Right lobe of liver (tissue), 6 donors: Measurements from ENCODE around the gene VASN. TPM values are rescaled to one million over a fixed set of nuclear protein-coding genes. Genes with fewer than 3 reads are reported as not detected.

Experiments
- ATAC-seq, 4 donors: fragments of 200-7000 bp; cut with Tn5 transposase; one replicate each; pipeline ENCODE4 v1.9.1; 2020; ENCODE audit warnings: mild to moderate bottlenecking in 4 of 4, moderate library complexity in 4 of 4
- DNase-seq, 3 donors: peaks; one replicate each; pipeline ENCODE4 v3.0.0-alpha.2; 2020
- H3K27ac ChIP-seq, 3 donors: fragments of 200-600 bp; one replicate each; pipeline ENCODE4 v1.8.0; 2022
- H3K27me3 ChIP-seq, 2 donors: fragments of 200-600 bp; one replicate each; pipeline ENCODE4 v1.8.0; 2022
- H3K36me3 ChIP-seq, 4 donors: fragments of 200-600 bp; sonication (generic) in 1 of 4; one replicate each; pipeline versions ENCODE4 v1.5.1 to v1.8.0; 2017 to 2022; ENCODE audit warnings: control low read depth in 1 of 4
- H3K4me1 ChIP-seq, 4 donors: fragments of 200-600 bp; sonication (generic) in 1 of 4; one replicate each; pipeline versions ENCODE4 v1.5.1 to v1.8.0; 2017 to 2022; ENCODE audit warnings: control low read depth in 1 of 4
- H3K4me3 ChIP-seq, 3 donors: fragments of 200-600 bp; one replicate each; pipeline ENCODE4 v1.8.0; 2022
- H3K9me3 ChIP-seq, 4 donors: fragments of 200-600 bp; sonication (generic) in 1 of 4; one replicate each; pipeline versions ENCODE4 v1.5.1 to v1.8.0; 2017 to 2022; ENCODE audit warnings: control low read depth in 1 of 4
- POLR2A ChIP-seq: fragments of 450-650 bp; IDR thresholded peaks from one replicate; pipeline ENCODE4 v1.6.1; 2017; ENCODE audit warnings: antibody characterized with exemption, mild to moderate bottlenecking
- WGBS: methylation state at CpG from one replicate; pipeline ENCODE4 v1.1.6; 2018; ENCODE audit warnings: low coverage, low lambda C conversion rate; ENCODE audit not compliant: insufficient coverage; ENCODE audit errors: missing lambda C conversion rate; 5-methylcytosine and 5-hydroxymethylcytosine counted together
- intact Hi-C, 2 donors: fragments of 100-400 bp; cut with DNase I; formaldehyde crosslinking; loops; one replicate each; pipeline versions ENCODE4 v1.11.2 to v1.14.1; 2022
- total RNA-seq, 6 experiments: library from RNA; depleted of rRNA in 2 of 6; stranded (reverse); fragments of >200 nt in 2 of 6; fragmentation: NEBNext Ultra II Directional in 3 of 6; extraction: Animal tissue kit (Norgen Biotek cat#: 25700) in 3 of 6; gene quantifications; one replicate each; pipeline versions ENCODE4 v1.1.0 to v1.2.4, GENCODE V29; 2016 to 2023
- TF ChIP-seq, protein P1 (sequence below), 4 donors: fragments of 200-600 bp in 3 of 4; fragments of 450-650 bp in 1 of 4; IDR thresholded peaks; one replicate each; pipeline versions ENCODE4 v1.5.1 to v1.8.0; 2016 to 2022; ENCODE audit warnings: antibody characterized with exemption in 4 of 4, mild to moderate bottlenecking in 2 of 4
- donor health status: DM: no; HTN: yes; CAD: no.
- donor health status: DM: no; HTN: no; CAD: no.
- donor health status: DM: no; HTN: no; CAD: no.
- donor health status: DM: no; HTN: yes; CAD: no.
- donor health status: DM: no; HTN: yes; CAD: no.

Gene VASN
- total RNA-seq, 6 experiments from 2014 or later: 13.5 to 22.9 (median 16.8) TPM

DNA sequence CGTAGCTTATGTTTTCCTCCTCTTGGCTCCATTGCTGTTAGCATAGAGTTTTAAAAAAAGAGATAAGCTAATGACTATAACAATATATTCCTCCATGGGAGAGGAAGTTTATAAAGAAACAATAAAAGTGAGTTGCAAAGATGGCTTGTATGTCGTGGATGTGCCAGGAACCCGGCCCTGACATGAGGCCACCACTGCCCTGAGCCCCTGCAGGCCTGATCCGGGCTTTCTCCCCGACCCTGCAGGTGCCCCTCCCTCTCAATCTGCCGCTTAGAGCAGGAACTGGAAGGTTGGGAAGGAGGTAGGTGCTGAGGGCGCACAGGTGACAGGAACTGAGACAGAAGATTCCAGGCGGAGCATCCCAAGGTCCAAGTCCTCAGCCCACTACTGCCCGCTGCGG lies 32.2 kb upstream of the VASN start:
- no peaks in the 10 kb centered on the region for H3K9me3 ChIP-seq
- TF ChIP-seq POLR2A: no peak
- TF ChIP-seq, protein P1, sequence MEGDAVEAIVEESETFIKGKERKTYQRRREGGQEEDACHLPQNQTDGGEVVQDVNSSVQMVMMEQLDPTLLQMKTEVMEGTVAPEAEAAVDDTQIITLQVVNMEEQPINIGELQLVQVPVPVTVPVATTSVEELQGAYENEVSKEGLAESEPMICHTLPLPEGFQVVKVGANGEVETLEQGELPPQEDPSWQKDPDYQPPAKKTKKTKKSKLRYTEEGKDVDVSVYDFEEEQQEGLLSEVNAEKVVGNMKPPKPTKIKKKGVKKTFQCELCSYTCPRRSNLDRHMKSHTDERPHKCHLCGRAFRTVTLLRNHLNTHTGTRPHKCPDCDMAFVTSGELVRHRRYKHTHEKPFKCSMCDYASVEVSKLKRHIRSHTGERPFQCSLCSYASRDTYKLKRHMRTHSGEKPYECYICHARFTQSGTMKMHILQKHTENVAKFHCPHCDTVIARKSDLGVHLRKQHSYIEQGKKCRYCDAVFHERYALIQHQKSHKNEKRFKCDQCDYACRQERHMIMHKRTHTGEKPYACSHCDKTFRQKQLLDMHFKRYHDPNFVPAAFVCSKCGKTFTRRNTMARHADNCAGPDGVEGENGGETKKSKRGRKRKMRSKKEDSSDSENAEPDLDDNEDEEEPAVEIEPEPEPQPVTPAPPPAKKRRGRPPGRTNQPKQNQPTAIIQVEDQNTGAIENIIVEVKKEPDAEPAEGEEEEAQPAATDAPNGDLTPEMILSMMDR (IDR thresholded peaks at IDR 0.05): no peak
- ATAC-seq (no peak), DNase-seq (no peak)
- no peak overlapping the region for H3K27ac ChIP-seq
- intact Hi-C loops: loop anchor here in 1 of 2 donors (5.0 kb wide), 1 partner anchor 137 kb away; no protein-coding TSS in a partner anchor
- no peak overlapping the region for H3K4me3 ChIP-seq
- WGBS: 56% methylated on average over 4 of the region's 10 CpGs
- H3K27me3 ChIP-seq: no peaks in the 10 kb centered on the region
- no peaks in the 10 kb centered on the region for H3K4me1 ChIP-seq
- H3K36me3 ChIP-seq: peaks cover 0 to 17% (median 7%) of the 10 kb centered on the region in 4 donors

- peaks cover 0 to 17% (median 7%) of the 10 kb centered on the region in 4 donors for H3K36me3 ChIP-seq
- no peaks in the 10 kb centered on the region for H3K9me3 ChIP-seq
- intact Hi-C loops: loop anchor here in 1 of 2 donors (5.0 kb wide), 1 partner anchor 138 kb away; no protein-coding TSS in a partner anchor
- ATAC-seq (no peak), DNase-seq (peak in 1 of 3 donors; percentile 59)
- no peak overlapping the region for H3K27ac ChIP-seq
- H3K4me3 ChIP-seq: no peak overlapping the region
- peaks cover 0 to 2% (median under 1%) of the 10 kb centered on the region in 4 donors for H3K4me1 ChIP-seq
- TF ChIP-seq, protein P1 (IDR thresholded peaks at IDR 0.05): no peak
- TF ChIP-seq POLR2A: no peak
- H3K27me3 ChIP-seq: no peaks in the 10 kb centered on the region
- WGBS: no CpG with 5 or more reads among the region's 14 CpGs
Measured at GRCh38 chr16:4339909-4340308, 31.7 kb upstream of the VASN start.

DNA sequence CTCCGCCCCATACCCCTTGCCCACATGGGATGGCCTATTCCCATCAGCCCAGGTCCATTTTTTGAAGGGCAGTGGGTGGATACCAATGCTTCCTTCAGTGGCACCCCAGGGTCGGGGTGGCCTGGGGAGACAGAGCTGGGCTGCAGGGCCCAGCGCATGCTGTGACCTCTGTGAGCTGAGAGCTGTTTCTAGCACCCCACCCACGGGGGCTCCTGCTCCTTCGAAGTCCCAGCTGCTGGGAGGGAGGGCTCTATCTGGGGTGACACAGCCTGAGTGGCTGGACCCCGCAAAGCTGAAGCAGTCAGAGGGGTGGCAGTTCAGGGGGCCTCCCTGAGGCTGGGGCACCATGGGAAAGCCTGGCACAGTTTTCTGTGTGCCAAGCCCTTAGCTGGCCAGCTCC lies 31.2 kb upstream of the VASN start:
- H3K9me3 ChIP-seq: no peaks in the 10 kb centered on the region
- ATAC-seq (no peak), DNase-seq (no peak)
- no peak overlapping the region for H3K4me3 ChIP-seq
- intact Hi-C loops: no loop called here
- no peak for TF ChIP-seq POLR2A
- TF ChIP-seq, protein P1 (IDR thresholded peaks at IDR 0.05): no peak
- peaks cover 0 to 7% (median 3%) of the 10 kb centered on the region in 4 donors for H3K4me1 ChIP-seq
- H3K27ac ChIP-seq: no peak overlapping the region
- H3K36me3 ChIP-seq: peaks cover 0 to 17% (median 7%) of the 10 kb centered on the region in 4 donors
- H3K27me3 ChIP-seq: no peaks in the 10 kb centered on the region
- no CpG with 5 or more reads among the region's 6 CpGs for WGBS

- Histone ChIP-seq H3K27me3 (no peaks in the 10 kb centered on the region), H3K4me1 (peaks cover 0 to 15% (median 7%) of the 10 kb centered on the region in 4 donors), H3K9me3 (no peaks in the 10 kb centered on the region), H3K27ac (no peak overlapping the region), H3K4me3 (no peak overlapping the region), H3K36me3 (peaks cover 0 to 17% (median 7%) of the 10 kb centered on the region in 4 donors)
- TF ChIP-seq, protein P1 (IDR thresholded peaks at IDR 0.05): no peak
- TF ChIP-seq POLR2A: no peak
- ATAC-seq (no peak), DNase-seq (no peak)
- WGBS: 80% methylated on average over 1 of the region's 13 CpGs
- intact Hi-C loops: no loop called here
Measured at GRCh38 chr16:4341250-4341649, 30.4 kb upstream of the VASN start.
